HG02973 (cell line): Measurements from ENCODE around the gene OXNAD1.
A peak's percentile ranks its signal among the peaks of the same experiment; 100 is the strongest.
"Not testable (repeated sequence)": the region's sequence is repeated elsewhere in the genome, so short reads cannot be mapped to it uniquely, and the experiment has no call there.

Experiments used
- ATAC-seq: cut with Tn5 transposase; IDR thresholded peaks from one replicate; pipeline ENCODE4 v1.9.1; 2021; ENCODE audit warnings: moderate library complexity; ENCODE audit not compliant: unreplicated experiment

The OXNAD1 gene

GRCh38 chr3:16302082-16302631 lies 37.1 kb downstream of the OXNAD1 start:
- ATAC-seq: no peak

GRCh38 chr3:16303037-16303575 lies 38.1 kb downstream of the OXNAD1 start:
- ATAC-seq: no peak

GRCh38 chr3:16304061-16305010 lies 39.3 kb downstream of the OXNAD1 start:
- no peak for ATAC-seq

GRCh38 chr3:16305111-16305541 lies 40.1 kb downstream of the OXNAD1 start:
- no peak for ATAC-seq

GRCh38 chr3:16307832-16308531 lies 43.0 kb downstream of the OXNAD1 start:
- ATAC-seq: no peak

- ATAC-seq: no peak
These were observed 43.7 kb downstream of the OXNAD1 start for GRCh38 chr3:16308727-16309126.

- peak; percentile 93 for ATAC-seq
These were observed 44.5 kb downstream of the OXNAD1 start for GRCh38 chr3:16309558-16309957.

- ATAC-seq: not testable (repeated sequence)
These were observed 45.5 kb downstream of the OXNAD1 start for GRCh38 chr3:16310486-16310885.

- ATAC-seq: peak; percentile 46
These were observed 47.0 kb downstream of the OXNAD1 start for GRCh38 chr3:16311960-16312451.

- ATAC-seq: no peak
These were observed 49.1 kb downstream of the OXNAD1 start for GRCh38 chr3:16313886-16314645.

- ATAC-seq: no peak
These were observed 50.6 kb downstream of the OXNAD1 start for GRCh38 chr3:16315623-16316022.

- no peak for ATAC-seq
These were observed 51.4 kb downstream of the OXNAD1 start for GRCh38 chr3:16316396-16316795.

GRCh38 chr3:16316847-16317560 lies 52.0 kb downstream of the OXNAD1 start:
- no peak for ATAC-seq

GRCh38 chr3:16317561-16317945 lies 52.5 kb downstream of the OXNAD1 start:
- ATAC-seq: no peak

GRCh38 chr3:16318176-16318575 lies 53.2 kb downstream of the OXNAD1 start:
- ATAC-seq: no peak

- ATAC-seq: no peak
These were observed 54.3 kb downstream of the OXNAD1 start for GRCh38 chr3:16319307-16319706.

- no peak for ATAC-seq
These were observed 54.7 kb downstream of the OXNAD1 start for GRCh38 chr3:16319723-16320122.

- ATAC-seq: no peak
These were observed 55.7 kb downstream of the OXNAD1 start for GRCh38 chr3:16320711-16321110.

GRCh38 chr3:16322189-16322588 lies 57.2 kb downstream of the OXNAD1 start:
- ATAC-seq: no peak

GRCh38 chr3:16323737-16324136 lies 58.7 kb downstream of the OXNAD1 start:
- ATAC-seq: no peak
